Neural cell (in vitro differentiated cells): ENCODE data around the gene USP32.

Experiments
- CTCF ChIP-seq: fragments of 450-650 bp; IDR thresholded peaks from 2 replicates; pipeline ENCODE4 v1.5.1; 2014; ENCODE audit warnings: antibody characterized with exemption, mild to moderate bottlenecking, moderate library complexity; ENCODE audit not compliant: poor library complexity, severe bottlenecking
- EZH2 ChIP-seq: fragments of 200-600, 300-800 bp; shearing (Covaris generic), sonication (generic); IDR thresholded peaks from 2 replicates; pipeline ENCODE4 v1.6.1; 2014; ENCODE audit warnings: antibody characterized with exemption, low read length, borderline replicate concordance, mild to moderate bottlenecking; ENCODE audit not compliant: insufficient read depth, poor library complexity, severe bottlenecking
- POLR2AphosphoS5 ChIP-seq: IDR thresholded peaks from 2 replicates; pipeline ENCODE4 v1.6.1; 2012
- REST ChIP-seq: IDR thresholded peaks from 2 replicates; pipeline ENCODE4 v1.6.1; 2012; ENCODE audit warnings: borderline replicate concordance

GRCh38 chr17:60224064-60224463 is 167.9 kb downstream of the USP32 start:
- TF ChIP-seq CTCF = no peak
- TF ChIP-seq EZH2 = no peak
- no peak for TF ChIP-seq REST
- TF ChIP-seq POLR2AphosphoS5 = no peak
